ENCODE data around the gene ROR1. TPM values are rescaled to one million over a fixed set of nuclear protein-coding genes. Genes with fewer than 3 reads are reported as not detected.
"Not testable (repeated sequence)": the region's sequence is repeated elsewhere in the genome, so short reads cannot be mapped to it uniquely, and the experiment has no call there.

Gene ROR1
- total RNA-seq, 1 donor from 2014 or later: 2.5 TPM

GRCh38 chr1:63821091-63822005, 47.5 kb downstream of the ROR1 start:
- DNase-seq (ENCODE audit: low read depth, low spot score): no peak

- no peak for DNase-seq (ENCODE audit: low read depth, low spot score)
These were observed 48.7 kb downstream of the ROR1 start for GRCh38 chr1:63822540-63822939.

- DNase-seq (ENCODE audit: low read depth, low spot score): no peak
These were observed 50.6 kb downstream of the ROR1 start for GRCh38 chr1:63824451-63824850.

GRCh38 chr1:63825111-63825510, 51.3 kb downstream of the ROR1 start:
- DNase-seq (ENCODE audit: low read depth, low spot score): no peak

- not testable (repeated sequence) for DNase-seq (ENCODE audit: low read depth, low spot score)
These were observed 52.5 kb downstream of the ROR1 start for GRCh38 chr1:63826246-63826861.

- no peak for DNase-seq (ENCODE audit: low read depth, low spot score)
These were observed 53.8 kb downstream of the ROR1 start for GRCh38 chr1:63827411-63828321.

GRCh38 chr1:63828322-63829044, 54.7 kb downstream of the ROR1 start:
- no peak for DNase-seq (ENCODE audit: low read depth, low spot score)

- DNase-seq (ENCODE audit: low read depth, low spot score): no peak
These were observed 55.8 kb downstream of the ROR1 start for GRCh38 chr1:63829349-63830327.

GRCh38 chr1:63831409-63831808, 57.6 kb downstream of the ROR1 start:
- DNase-seq (ENCODE audit: low read depth, low spot score): no peak

GRCh38 chr1:63833363-63834119, 59.7 kb downstream of the ROR1 start:
- DNase-seq (ENCODE audit: low read depth, low spot score): no peak

GRCh38 chr1:63835128-63835527, 61.3 kb downstream of the ROR1 start:
- no peak for DNase-seq (ENCODE audit: low read depth, low spot score)

- no peak for DNase-seq (ENCODE audit: low read depth, low spot score)
These were observed 62.6 kb downstream of the ROR1 start for GRCh38 chr1:63836374-63836773.

GRCh38 chr1:63836830-63837229, 63.0 kb downstream of the ROR1 start:
- no peak for DNase-seq (ENCODE audit: low read depth, low spot score)

GRCh38 chr1:63843010-63843409, 69.2 kb downstream of the ROR1 start:
- no peak for DNase-seq (ENCODE audit: low read depth, low spot score)

- no peak for DNase-seq (ENCODE audit: low read depth, low spot score)
These were observed 70.1 kb downstream of the ROR1 start for GRCh38 chr1:63843884-63844283.

GRCh38 chr1:63845346-63845745, 71.5 kb downstream of the ROR1 start:
- DNase-seq (ENCODE audit: low read depth, low spot score): no peak

- no peak for DNase-seq (ENCODE audit: low read depth, low spot score)
These were observed 73.6 kb downstream of the ROR1 start for GRCh38 chr1:63847308-63847910.

GRCh38 chr1:63848733-63849132, 74.9 kb downstream of the ROR1 start:
- no peak for DNase-seq (ENCODE audit: low read depth, low spot score)

- no peak for DNase-seq (ENCODE audit: low read depth, low spot score)
These were observed 75.3 kb downstream of the ROR1 start for GRCh38 chr1:63849149-63849548.
